ENCODE results near the gene ILF3. TPM values are rescaled to one million over a fixed set of nuclear protein-coding genes. Genes with fewer than 3 reads are reported as not detected.
A peak's percentile ranks its signal among the peaks of the same experiment; 100 is the strongest.
"Not testable (repeated sequence)": the region's sequence is repeated elsewhere in the genome, so short reads cannot be mapped to it uniquely, and the experiment has no call there.

Gene ILF3
- total RNA-seq, 2 experiments from 2014 or later, result 418 to 431 TPM

- H3K27ac Mint-ChIP-seq, result no peak overlapping the region
- H3K4me1 Mint-ChIP-seq, result peaks cover 4% of the 10 kb centered on the region
- DNase-seq (peak; percentile 89), ATAC-seq (peak; percentile 97)
- CTCF ChIA-PET, result interaction anchor here (0.6 to 10.8 kb wide), 47 partner anchors 8 to 398 kb away, joined by 3 to 281 read pairs (median 4); partner anchors contain the start of genes ATG4D, CDKN2D, DNM2 and QTRT1
- H3K4me3 Mint-ChIP-seq, result no peak overlapping the region
- H3K9me3 Mint-ChIP-seq (ENCODE audit: low read depth), result no peaks in the 10 kb centered on the region
- H3K27me3 Mint-ChIP-seq, result no peaks in the 10 kb centered on the region
- H3K36me3 Mint-ChIP-seq, result peaks cover 4% of the 10 kb centered on the region
Observed at GRCh38 chr19:10644260-10645007, 9.7 kb upstream of the ILF3 start.

DNA sequence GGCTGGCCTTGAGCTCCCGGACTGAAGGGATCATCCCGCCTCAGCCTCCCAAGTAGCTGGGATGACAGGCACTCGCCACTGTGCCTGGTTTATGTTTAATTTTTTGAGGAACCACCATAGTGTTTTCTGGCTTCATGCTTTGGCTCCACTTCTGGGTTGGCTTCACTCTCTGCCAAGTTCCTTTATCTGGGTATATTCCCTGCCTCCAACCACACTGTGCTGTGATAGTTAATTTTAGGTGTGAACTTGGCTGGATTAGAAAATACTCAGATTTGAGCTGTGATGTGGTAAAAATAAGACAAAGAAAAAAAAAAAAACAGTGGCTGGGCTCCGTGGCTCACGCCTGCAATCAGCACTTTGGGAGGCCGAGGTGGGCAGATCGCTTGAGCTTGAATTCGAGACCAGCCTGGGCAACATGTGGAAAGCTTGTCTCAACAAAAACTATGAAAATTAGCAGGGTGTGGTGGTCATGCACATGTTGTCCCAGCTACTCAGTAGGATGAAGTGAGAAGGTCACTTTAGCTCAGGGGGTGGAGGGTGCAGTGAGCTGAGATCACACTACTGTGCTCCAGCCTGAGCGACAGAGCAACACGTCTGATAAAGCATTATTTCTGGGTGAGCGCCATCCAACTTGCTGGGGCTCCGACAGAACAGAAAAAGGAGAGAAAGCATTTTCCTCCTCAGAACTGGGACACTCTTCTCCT lies 7.5 kb upstream of the ILF3 start:
- peaks cover under 1% of the 10 kb centered on the region for H3K36me3 Mint-ChIP-seq
- H3K27ac Mint-ChIP-seq, result no peak overlapping the region
- peaks cover 5% of the 10 kb centered on the region for H3K4me1 Mint-ChIP-seq
- no peak for DNase-seq
- no peaks in the 10 kb centered on the region for H3K9me3 Mint-ChIP-seq (ENCODE audit: low read depth)
- no peaks in the 10 kb centered on the region for H3K27me3 Mint-ChIP-seq
- CTCF ChIA-PET, result interaction anchor here (0.8 to 10.8 kb wide), 13 partner anchors 10 to 134 kb away, joined by 3 to 281 read pairs (median 5); partner anchors contain the start of genes ATG4D and QTRT1
- ATAC-seq, result no peak
- H3K4me3 Mint-ChIP-seq, result no peak overlapping the region

- Mint-ChIP-seq H3K9me3 (ENCODE audit: low read depth) (no peaks in the 10 kb centered on the region), H3K27me3 (no peaks in the 10 kb centered on the region), H3K4me1 (peaks cover 16% of the 10 kb centered on the region), H3K36me3 (peaks cover 8% of the 10 kb centered on the region), H3K27ac (no peak overlapping the region), H3K4me3 (no peak overlapping the region)
- DNase-seq (no peak), ATAC-seq (no peak)
- CTCF ChIA-PET, result interaction anchor here (1.7 to 10.8 kb wide), 3 partner anchors 51 to 76 kb away, joined by 6 to 281 read pairs (median 147); partner anchors contain the start of gene QTRT1
Observed at GRCh38 chr19:10648360-10648759, 5.8 kb upstream of the ILF3 start.

- Mint-ChIP-seq H3K36me3 (peaks cover 27% of the 10 kb centered on the region), H3K4me1 (peaks cover 24% of the 10 kb centered on the region), H3K27me3 (no peaks in the 10 kb centered on the region), H3K9me3 (ENCODE audit: low read depth) (no peaks in the 10 kb centered on the region), H3K27ac (peak overlapping the region; percentile 57), H3K4me3 (peak overlapping the region; percentile 51)
- ATAC-seq (no peak), DNase-seq (no peak)
- CTCF ChIA-PET, result interaction anchor here (0.8 to 10.8 kb wide), 11 partner anchors 9 to 212 kb away, joined by 3 to 147 read pairs (median 4); partner anchors contain the start of genes KRI1 and QTRT1
Observed at GRCh38 chr19:10651851-10652250, 2.3 kb upstream of the ILF3 start.

DNA sequence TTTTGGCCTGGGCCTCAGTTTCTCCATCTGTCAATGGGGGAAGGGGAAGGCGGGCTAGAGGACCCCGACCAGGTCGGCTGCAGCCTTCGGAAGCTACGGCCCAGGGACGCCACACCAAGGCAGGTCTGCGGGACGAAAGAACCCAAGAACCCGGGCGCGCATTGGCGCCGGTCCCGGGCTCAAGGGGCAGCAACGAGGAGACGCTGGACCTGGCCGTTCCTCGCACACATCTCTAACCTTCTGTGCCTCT lies 739 bp upstream of the ILF3 start:
- CTCF ChIA-PET, result interaction anchor here (1.5 to 10.8 kb wide), 4 partner anchors 9 to 72 kb away, joined by 5 to 147 read pairs (median 15); partner anchors contain the start of gene QTRT1
- Mint-ChIP-seq H3K9me3 (ENCODE audit: low read depth) (no peaks in the 10 kb centered on the region), H3K27me3 (no peaks in the 10 kb centered on the region), H3K4me3 (peak overlapping the region; percentile 84), H3K4me1 (peaks cover 32% of the 10 kb centered on the region), H3K36me3 (peaks cover 34% of the 10 kb centered on the region), H3K27ac (peak overlapping the region; percentile 97)
- no peak for DNase-seq
- ATAC-seq, result no peak

GRCh38 chr19:10654610-10655456 lies 687 bp downstream of the ILF3 start:
- H3K4me1 Mint-ChIP-seq, result peaks cover 39% of the 10 kb centered on the region
- no peaks in the 10 kb centered on the region for H3K9me3 Mint-ChIP-seq (ENCODE audit: low read depth)
- peak overlapping the region; percentile 84 for H3K4me3 Mint-ChIP-seq
- DNase-seq (peak; percentile 77), ATAC-seq (peak; percentile 27)
- CTCF ChIA-PET, result interaction anchor here (1.0 to 2.5 kb wide), 8 partner anchors 9 to 210 kb away, joined by 3 to 11 read pairs (median 4); partner anchors contain the start of genes DNM2 and QTRT1
- peak overlapping the region; percentile 82 for H3K27ac Mint-ChIP-seq
- peaks cover 35% of the 10 kb centered on the region for H3K36me3 Mint-ChIP-seq
- no peaks in the 10 kb centered on the region for H3K27me3 Mint-ChIP-seq

- Mint-ChIP-seq H3K27me3 (no peaks in the 10 kb centered on the region), H3K9me3 (ENCODE audit: low read depth) (no peaks in the 10 kb centered on the region), H3K4me1 (peaks cover 44% of the 10 kb centered on the region), H3K4me3 (peak overlapping the region; percentile 84), H3K27ac (peak overlapping the region; percentile 82), H3K36me3 (peaks cover 40% of the 10 kb centered on the region)
- CTCF ChIA-PET, result interaction anchor here (0.8 to 2.5 kb wide), 9 partner anchors 9 to 209 kb away, joined by 3 to 11 read pairs (median 4); partner anchors contain the start of genes DNM2 and QTRT1
- DNase-seq (peak; percentile 51), ATAC-seq (no peak)
Observed at GRCh38 chr19:10655457-10656312, 1.5 kb downstream of the ILF3 start.

GRCh38 chr19:10660346-10660745 lies 6.2 kb downstream of the ILF3 start:
- DNase-seq (no peak), ATAC-seq (no peak)
- Mint-ChIP-seq H3K4me3 (no peak overlapping the region), H3K27ac (peak overlapping the region; percentile 69), H3K36me3 (peaks cover 36% of the 10 kb centered on the region), H3K4me1 (peaks cover 56% of the 10 kb centered on the region), H3K27me3 (no peaks in the 10 kb centered on the region), H3K9me3 (ENCODE audit: low read depth) (no peaks in the 10 kb centered on the region)
- CTCF ChIA-PET, result interaction anchor here (1.5 kb wide), 1 partner anchor 88 kb away, joined by 3 read pairs; no protein-coding TSS in a partner anchor

GRCh38 chr19:10661946-10662345 lies 7.8 kb downstream of the ILF3 start:
- H3K36me3 Mint-ChIP-seq, result peaks cover 29% of the 10 kb centered on the region
- ATAC-seq (no peak), DNase-seq (no peak)
- peak overlapping the region; percentile 49 for H3K27ac Mint-ChIP-seq
- no peaks in the 10 kb centered on the region for H3K27me3 Mint-ChIP-seq
- H3K4me3 Mint-ChIP-seq, result no peak overlapping the region
- CTCF ChIA-PET, result interaction anchor here (1.1 to 2.3 kb wide), 3 partner anchors 35 to 82 kb away, joined by 3 to 7 read pairs (median 3); no protein-coding TSS in a partner anchor
- no peaks in the 10 kb centered on the region for H3K9me3 Mint-ChIP-seq (ENCODE audit: low read depth)
- peaks cover 53% of the 10 kb centered on the region for H3K4me1 Mint-ChIP-seq

- H3K9me3 Mint-ChIP-seq (ENCODE audit: low read depth), result no peaks in the 10 kb centered on the region
- peaks cover 55% of the 10 kb centered on the region for H3K4me1 Mint-ChIP-seq
- CTCF ChIA-PET, result interaction anchor here (0.7 to 2.3 kb wide), 4 partner anchors 10 to 82 kb away, joined by 3 to 7 read pairs (median 3); no protein-coding TSS in a partner anchor
- ATAC-seq (no peak), DNase-seq (no peak)
- no peak overlapping the region for H3K4me3 Mint-ChIP-seq
- H3K36me3 Mint-ChIP-seq, result peaks cover 25% of the 10 kb centered on the region
- no peaks in the 10 kb centered on the region for H3K27me3 Mint-ChIP-seq
- H3K27ac Mint-ChIP-seq, result peak overlapping the region; percentile 61
Observed at GRCh38 chr19:10662384-10663251, 8.5 kb downstream of the ILF3 start.

DNA sequence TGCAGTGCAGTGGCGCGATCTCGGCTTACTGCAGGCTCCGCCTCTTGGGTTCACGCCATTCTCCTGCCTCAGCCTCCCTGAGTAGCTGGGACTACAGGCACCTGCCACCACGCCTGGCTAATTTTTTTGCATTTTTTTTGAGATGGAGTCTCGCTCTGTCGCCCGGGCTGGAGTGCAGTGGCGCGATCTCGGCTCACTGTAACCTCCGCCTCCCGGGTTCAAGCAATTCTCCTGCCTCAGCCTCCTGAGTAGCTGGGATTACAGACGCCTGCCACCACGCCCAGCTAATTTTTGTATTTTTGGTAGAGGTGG lies 9.1 kb downstream of the ILF3 start:
- H3K27ac Mint-ChIP-seq; H3K27me3 Mint-ChIP-seq; ATAC-seq; H3K9me3 Mint-ChIP-seq (ENCODE audit: low read depth); H3K4me3 Mint-ChIP-seq; DNase-seq: not testable (repeated sequence)
- Mint-ChIP-seq H3K4me1 (peaks cover 59% of the 10 kb centered on the region), H3K36me3 (peaks cover 26% of the 10 kb centered on the region)
- CTCF ChIA-PET, result interaction anchor here (0.7 to 2.3 kb wide), 2 partner anchors 10 to 82 kb away, joined by 3 to 7 read pairs; no protein-coding TSS in a partner anchor

Data from activated CD8-positive, alpha-beta memory T cell treated with anti-CD3 and anti-CD28 coated beads, Interleukin-2, amount 10 ng/mL, durations not matched to agents 7 days and 5 days (primary cell).